Mononuclear cell (primary cell): ENCODE measurements around the gene UBL7. TPM values are rescaled to one million over a fixed set of nuclear protein-coding genes. Genes with fewer than 3 reads are reported as not detected.

Experiments
- H3K27me3 ChIP-seq: 2 replicates; pipeline ENCODE4 v1.6.0; 2011; ENCODE audit warnings: low read length, control low read depth; ENCODE audit not compliant: insufficient read depth
- H3K4me1 ChIP-seq: 2 replicates; pipeline ENCODE4 v1.5.1; 2011; ENCODE audit warnings: mild to moderate bottlenecking, low read length, control low read depth; ENCODE audit not compliant: insufficient read depth
- H3K4me3 ChIP-seq: 2 replicates; pipeline ENCODE4 v1.5.1; 2011; ENCODE audit warnings: mild to moderate bottlenecking, low read length, moderate library complexity
- H3K9me3 ChIP-seq: 2 replicates; pipeline ENCODE4 v1.5.1; 2011; ENCODE audit warnings: low read depth, mild to moderate bottlenecking, control low read depth, low read length
- total RNA-seq: library from RNA; depleted of rRNA; stranded (reverse); fragments of >200 nt; gene quantifications from one replicate; pipeline ENCODE4 v1.2.3, GENCODE V29; 2012

UBL7 gene
- total RNA-seq, 1 donor = 23.1 TPM

DNA sequence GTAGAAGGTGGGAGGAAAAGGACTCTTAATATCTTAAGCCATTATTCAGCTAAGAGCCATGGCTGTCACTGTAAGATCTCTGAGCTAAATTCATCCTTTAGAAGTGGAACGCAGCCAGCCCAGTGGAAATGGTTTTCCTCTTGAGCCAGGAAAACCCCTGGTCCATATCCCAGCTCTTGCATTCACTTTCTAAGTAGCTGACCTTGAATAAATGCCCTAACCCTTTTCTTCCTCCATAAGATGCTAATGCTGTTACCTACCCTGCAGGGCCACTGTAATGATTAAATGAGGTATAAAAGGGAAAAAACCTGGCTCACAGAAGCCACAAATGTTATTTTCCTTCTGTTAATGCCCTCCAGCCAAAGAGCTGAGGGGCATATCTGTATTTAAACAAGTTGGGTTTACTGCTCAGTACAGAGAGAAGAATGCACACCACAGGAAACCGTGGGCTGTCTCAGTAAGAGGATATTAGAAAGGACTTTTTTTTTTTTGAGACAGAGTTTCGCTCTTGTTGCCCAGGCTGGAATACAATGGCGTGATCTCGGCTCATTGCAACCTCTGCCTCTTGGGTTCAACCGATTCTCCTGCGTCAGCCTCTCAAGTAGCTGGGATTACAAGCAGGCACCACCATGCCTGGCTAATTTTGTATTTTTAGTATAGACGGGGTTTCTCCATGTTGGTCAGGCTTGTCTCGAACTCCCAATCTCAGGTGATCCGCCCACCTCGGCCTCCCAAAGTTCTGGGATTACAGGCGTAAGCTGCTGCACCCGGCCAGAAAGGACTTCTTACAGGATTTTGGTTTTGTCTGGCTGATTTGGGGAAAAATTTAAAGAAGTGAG lies 6.8 kb downstream of the UBL7 start:
- H3K9me3 ChIP-seq = no peaks in the 10 kb centered on the region
- H3K4me3 ChIP-seq = no peak overlapping the region
- H3K27me3 ChIP-seq = no peaks in the 10 kb centered on the region
- H3K4me1 ChIP-seq = no peaks in the 10 kb centered on the region

GRCh38 chr15:74451861-74452835 lies 8.8 kb downstream of the UBL7 start:
- Histone ChIP-seq H3K4me1 (no peaks in the 10 kb centered on the region), H3K9me3 (no peaks in the 10 kb centered on the region), H3K27me3 (no peaks in the 10 kb centered on the region), H3K4me3 (no peak overlapping the region)

DNA sequence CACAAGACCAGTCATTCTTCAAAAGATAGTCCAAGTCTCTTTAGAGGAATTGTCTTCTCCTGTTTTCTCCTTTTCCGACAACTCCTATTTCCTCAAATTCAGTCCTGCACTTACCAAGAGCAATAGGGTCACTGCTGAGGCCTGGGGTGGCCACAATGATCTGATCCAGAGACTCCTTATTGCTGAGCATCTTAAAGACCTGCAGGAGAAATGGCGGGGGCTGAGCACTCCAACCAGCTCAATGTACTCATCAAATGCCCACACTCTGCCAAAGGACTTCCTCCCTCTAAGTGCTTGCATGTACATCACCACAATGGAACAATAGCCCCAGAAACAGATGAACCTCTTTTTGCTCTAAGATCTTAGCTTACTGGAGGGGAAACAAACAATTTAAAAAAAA lies 9.6 kb downstream of the UBL7 start:
- Histone ChIP-seq H3K9me3 (no peaks in the 10 kb centered on the region), H3K4me1 (no peaks in the 10 kb centered on the region), H3K27me3 (no peaks in the 10 kb centered on the region), H3K4me3 (no peak overlapping the region)

DNA sequence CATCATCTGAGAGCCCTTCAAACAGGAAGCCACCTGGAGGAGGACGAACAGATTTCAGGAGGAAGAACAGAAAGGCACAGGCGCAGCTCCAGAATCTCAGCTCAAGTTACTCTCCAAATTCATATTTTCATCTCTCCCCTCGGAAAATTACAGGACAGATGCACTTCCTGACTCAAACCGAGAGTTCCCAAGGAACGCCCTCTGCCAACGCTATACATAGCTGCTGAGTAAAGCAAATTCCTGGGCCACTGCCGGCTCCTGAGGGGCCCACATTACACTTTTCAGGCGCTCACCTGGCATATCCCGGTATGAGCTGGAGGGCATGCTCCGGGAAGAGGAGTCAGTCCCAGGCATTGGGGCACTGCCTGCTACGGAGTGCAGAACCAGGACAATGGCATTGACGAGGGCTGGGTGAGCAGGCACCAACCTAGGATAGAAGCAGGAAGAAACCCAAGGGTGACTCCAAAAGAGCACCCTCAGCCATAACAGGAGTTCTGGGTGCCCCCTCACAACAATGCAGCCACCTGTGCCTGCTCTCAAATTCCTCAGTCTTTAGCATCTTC lies 11.2 kb downstream of the UBL7 start:
- no peaks in the 10 kb centered on the region for H3K4me1 ChIP-seq
- H3K27me3 ChIP-seq = no peaks in the 10 kb centered on the region
- H3K4me3 ChIP-seq = no peak overlapping the region
- H3K9me3 ChIP-seq = no peaks in the 10 kb centered on the region

DNA sequence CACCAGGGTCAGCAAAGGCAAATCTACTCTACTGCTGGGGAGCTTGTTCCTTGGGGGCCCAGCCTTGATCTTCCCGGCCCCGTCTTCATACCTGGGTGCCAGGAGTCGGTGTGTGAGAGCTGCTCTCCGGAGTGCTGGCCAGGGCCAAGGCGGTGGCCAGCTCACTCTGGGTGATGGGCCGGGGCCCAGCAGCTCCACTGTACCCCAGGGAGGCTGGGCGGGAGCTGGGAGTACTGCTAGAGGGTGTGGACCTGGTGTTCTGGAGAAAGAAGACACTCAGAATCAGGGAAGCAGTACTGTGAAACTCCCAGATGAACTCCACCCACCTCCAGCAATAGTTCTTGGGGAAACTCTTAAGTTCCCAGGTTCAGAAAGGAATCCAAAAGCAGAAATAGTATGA lies 11.9 kb downstream of the UBL7 start:
- H3K4me1 ChIP-seq = no peaks in the 10 kb centered on the region
- H3K9me3 ChIP-seq = no peaks in the 10 kb centered on the region
- no peak overlapping the region for H3K4me3 ChIP-seq
- H3K27me3 ChIP-seq = no peaks in the 10 kb centered on the region

DNA sequence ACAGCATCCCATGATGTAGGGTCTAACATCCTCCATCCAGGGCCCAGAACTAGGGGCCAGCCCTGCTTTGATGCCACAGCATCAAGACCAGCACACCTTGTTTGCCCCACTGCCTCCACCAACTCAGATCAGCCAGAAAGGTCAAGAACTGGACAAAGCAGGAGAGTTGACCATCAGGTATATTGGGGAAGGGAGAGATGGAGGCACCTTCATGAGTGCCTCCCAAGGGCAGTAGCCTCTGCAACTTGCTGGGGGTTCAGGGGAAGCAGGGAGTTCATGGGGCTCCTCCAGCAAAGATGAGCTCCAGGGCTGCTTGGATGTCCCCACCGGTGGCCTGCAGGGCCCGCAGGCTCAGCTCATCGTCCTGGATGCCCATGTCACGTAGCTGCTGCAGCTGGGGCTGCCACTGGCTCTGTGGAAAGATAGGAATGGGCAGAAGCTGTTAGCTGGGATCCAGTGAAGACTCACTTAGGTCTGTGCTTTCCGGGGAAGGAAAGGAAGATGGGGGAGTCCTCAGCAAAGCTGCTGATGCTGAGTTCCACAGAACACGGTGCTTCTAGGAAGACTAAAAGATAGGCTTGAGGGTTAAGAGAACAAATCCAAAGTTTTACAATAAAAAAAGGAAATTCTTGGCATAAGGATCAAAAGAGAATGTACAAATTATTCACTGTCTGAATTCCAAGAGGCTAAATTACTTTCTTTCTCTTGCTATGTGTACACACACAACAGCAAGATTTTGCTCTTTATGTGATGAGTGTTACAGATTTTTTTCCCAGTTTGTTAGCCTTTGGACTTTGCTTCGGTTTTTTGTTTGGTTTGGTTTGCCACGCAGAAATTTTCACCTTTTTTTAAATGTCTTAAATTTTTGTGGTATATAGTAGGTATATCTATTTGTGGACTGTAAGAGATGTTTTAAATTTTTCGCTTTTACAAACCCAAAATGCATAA lies 14.9 kb downstream of the UBL7 start:
- Histone ChIP-seq H3K4me1 (no peaks in the 10 kb centered on the region), H3K4me3 (no peak overlapping the region), H3K9me3 (no peaks in the 10 kb centered on the region)

GRCh38 chr15:74444106-74445062 lies 16.6 kb downstream of the UBL7 start:
- Histone ChIP-seq H3K4me3 (no peak overlapping the region), H3K4me1 (no peaks in the 10 kb centered on the region), H3K27me3 (no peaks in the 10 kb centered on the region), H3K9me3 (no peaks in the 10 kb centered on the region)

More for the DNA sequence above, 14.9 kb downstream of the UBL7 start:
- no peaks in the 10 kb centered on the region for H3K27me3 ChIP-seq

GRCh38 chr15:74443100-74443909 lies 17.7 kb downstream of the UBL7 start:
- H3K4me3 ChIP-seq = no peak overlapping the region
- no peaks in the 10 kb centered on the region for H3K9me3 ChIP-seq
- H3K4me1 ChIP-seq = no peaks in the 10 kb centered on the region
- no peaks in the 10 kb centered on the region for H3K27me3 ChIP-seq

DNA sequence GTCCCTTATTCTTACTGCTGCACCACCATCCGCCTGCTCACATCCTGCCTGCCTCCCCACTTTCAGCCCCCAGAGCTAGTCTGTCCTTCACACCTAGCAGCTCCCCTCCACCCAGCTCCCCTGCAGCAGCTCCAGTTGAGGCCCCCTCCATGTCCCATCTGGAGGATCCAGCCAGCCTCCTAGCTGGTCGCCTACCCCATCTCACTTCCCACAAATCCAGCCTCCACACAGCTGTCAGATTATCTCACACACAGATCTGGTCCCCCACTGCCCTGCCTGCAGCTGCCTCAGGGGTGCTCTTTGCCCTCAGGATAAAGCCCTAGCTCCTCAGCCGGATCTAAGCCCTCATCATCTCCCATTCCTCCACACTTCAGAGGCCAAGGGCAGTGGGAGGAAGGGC lies 18.4 kb downstream of the UBL7 start:
- H3K27me3 ChIP-seq = no peaks in the 10 kb centered on the region
- H3K9me3 ChIP-seq = no peaks in the 10 kb centered on the region

GRCh38 chr15:74442063-74442462 lies 18.9 kb downstream of the UBL7 start:
- Histone ChIP-seq H3K27me3 (no peaks in the 10 kb centered on the region), H3K4me1 (no peaks in the 10 kb centered on the region), H3K4me3 (no peak overlapping the region)

More for the DNA sequence above, 18.4 kb downstream of the UBL7 start:
- Histone ChIP-seq H3K4me1 (no peaks in the 10 kb centered on the region), H3K4me3 (no peak overlapping the region)

DNA sequence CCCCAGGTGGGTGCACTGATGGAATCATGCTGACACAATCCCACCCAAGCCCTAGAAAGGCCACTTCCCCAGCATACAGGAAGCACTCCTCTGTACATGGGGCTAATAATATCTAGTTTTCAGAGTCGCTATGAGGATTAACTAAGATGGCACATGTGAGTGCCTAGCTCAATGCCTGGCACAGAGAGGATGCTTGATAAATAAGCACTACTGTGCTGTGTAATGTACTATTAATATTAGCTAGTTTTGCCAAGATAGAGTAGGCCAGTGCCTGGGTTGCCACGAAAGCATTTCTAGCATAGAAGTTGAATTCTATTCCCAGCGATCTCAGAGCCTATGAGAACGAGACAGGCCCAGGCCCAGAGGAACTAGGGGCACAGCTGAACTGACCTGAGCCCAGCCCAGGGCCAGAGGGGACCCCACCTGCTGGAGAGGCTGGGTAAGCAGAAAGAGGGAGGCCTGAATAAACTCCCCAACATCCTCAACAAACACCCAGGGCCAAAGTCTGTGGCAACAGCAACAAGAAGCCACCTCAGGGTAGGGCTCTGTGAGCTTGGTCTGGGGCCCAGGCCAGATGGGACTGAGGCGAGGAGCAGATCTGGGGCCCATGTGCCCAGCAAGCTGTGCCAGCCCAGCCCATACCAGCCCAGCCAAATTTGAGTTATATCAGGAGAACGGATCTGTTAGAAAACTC lies 19.6 kb downstream of the UBL7 start:
- Histone ChIP-seq H3K4me1 (no peaks in the 10 kb centered on the region), H3K4me3 (no peak overlapping the region), H3K27me3 (no peaks in the 10 kb centered on the region), H3K9me3 (no peaks in the 10 kb centered on the region)

More at GRCh38 chr15:74442063-74442462, 18.9 kb downstream of the UBL7 start:
- H3K9me3 ChIP-seq = no peaks in the 10 kb centered on the region

DNA sequence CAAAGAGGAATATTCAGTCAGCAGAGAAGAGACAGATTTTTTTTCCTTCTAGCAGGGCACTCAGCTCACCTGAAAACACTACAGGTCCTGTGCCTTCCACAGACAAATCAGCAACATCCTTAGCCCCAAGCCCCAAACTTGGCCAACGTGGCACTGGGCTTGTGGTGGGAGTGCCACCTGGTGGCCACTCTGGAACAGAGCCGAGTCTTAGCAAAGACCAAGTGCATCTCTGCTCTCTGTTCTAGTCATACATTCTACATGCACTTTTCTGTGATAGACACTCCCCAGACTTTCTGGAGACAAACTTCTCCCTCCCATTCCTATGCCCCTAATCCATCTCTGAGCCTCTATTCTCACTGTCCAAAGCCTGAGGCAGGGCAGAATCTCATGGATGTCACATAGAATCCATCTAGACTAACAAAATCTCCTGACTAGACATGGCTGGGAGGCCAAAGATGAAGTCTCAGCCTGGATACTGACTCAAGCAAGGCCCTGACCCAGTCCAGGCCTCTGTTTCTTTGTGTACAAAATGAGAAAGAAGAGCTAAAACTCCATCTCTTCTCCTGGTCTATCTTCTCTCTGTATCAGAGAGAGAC lies 22.1 kb downstream of the UBL7 start:
- no peaks in the 10 kb centered on the region for H3K27me3 ChIP-seq
- H3K4me1 ChIP-seq = peaks cover 10% of the 10 kb centered on the region
- no peaks in the 10 kb centered on the region for H3K9me3 ChIP-seq
- no peak overlapping the region for H3K4me3 ChIP-seq
